ENCODE data around the gene CAP2. TPM values are rescaled to one million over a fixed set of nuclear protein-coding genes. Genes with fewer than 3 reads are reported as not detected.

The CAP2 gene
- total RNA-seq, 4 donors from 2014 or later: 1.4 to 2.9 (median 2.2) TPM

DNA sequence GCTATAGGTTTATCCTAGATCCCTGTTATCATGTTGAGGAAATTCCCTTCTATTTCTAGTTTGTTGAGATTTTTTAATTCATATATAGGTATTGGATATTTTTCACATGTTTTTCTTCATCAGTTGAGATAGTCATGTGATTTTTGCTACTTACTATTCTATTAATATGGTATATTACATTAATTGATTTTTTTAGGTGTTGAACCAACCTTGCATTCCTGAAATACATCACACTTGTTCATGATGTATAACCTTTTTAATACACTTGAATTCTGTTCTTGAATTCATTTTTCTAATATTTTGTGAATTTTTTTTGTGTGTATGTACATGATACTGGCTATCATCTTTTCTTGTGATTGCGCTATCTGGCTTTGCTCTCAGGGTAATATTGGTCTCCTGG is 25.5 kb upstream of the CAP2 start:
- WGBS: 97% methylated on average over 1 of the region's 1 CpG
- no peak for DNase-seq (ENCODE audit: low spot score in 2 of 2)
- Histone ChIP-seq H3K27me3 (no peaks in the 10 kb centered on the region), H3K9me3 (no peaks in the 10 kb centered on the region), H3K36me3 (no peaks in the 10 kb centered on the region), H3K27ac (no peak overlapping the region), H3K4me1 (no peaks in the 10 kb centered on the region), H3K4me3 (no peak overlapping the region)
- TF ChIP-seq, protein P1, sequence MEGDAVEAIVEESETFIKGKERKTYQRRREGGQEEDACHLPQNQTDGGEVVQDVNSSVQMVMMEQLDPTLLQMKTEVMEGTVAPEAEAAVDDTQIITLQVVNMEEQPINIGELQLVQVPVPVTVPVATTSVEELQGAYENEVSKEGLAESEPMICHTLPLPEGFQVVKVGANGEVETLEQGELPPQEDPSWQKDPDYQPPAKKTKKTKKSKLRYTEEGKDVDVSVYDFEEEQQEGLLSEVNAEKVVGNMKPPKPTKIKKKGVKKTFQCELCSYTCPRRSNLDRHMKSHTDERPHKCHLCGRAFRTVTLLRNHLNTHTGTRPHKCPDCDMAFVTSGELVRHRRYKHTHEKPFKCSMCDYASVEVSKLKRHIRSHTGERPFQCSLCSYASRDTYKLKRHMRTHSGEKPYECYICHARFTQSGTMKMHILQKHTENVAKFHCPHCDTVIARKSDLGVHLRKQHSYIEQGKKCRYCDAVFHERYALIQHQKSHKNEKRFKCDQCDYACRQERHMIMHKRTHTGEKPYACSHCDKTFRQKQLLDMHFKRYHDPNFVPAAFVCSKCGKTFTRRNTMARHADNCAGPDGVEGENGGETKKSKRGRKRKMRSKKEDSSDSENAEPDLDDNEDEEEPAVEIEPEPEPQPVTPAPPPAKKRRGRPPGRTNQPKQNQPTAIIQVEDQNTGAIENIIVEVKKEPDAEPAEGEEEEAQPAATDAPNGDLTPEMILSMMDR (IDR thresholded peaks at IDR 0.05): no peak
- no peak for TF ChIP-seq POLR2A (IDR thresholded peaks at IDR 0.05)
- no peak for TF ChIP-seq EP300 (IDR thresholded peaks at IDR 0.05)
- no peak for TF ChIP-seq POLR2AphosphoS5 (IDR thresholded peaks at IDR 0.05)

DNA sequence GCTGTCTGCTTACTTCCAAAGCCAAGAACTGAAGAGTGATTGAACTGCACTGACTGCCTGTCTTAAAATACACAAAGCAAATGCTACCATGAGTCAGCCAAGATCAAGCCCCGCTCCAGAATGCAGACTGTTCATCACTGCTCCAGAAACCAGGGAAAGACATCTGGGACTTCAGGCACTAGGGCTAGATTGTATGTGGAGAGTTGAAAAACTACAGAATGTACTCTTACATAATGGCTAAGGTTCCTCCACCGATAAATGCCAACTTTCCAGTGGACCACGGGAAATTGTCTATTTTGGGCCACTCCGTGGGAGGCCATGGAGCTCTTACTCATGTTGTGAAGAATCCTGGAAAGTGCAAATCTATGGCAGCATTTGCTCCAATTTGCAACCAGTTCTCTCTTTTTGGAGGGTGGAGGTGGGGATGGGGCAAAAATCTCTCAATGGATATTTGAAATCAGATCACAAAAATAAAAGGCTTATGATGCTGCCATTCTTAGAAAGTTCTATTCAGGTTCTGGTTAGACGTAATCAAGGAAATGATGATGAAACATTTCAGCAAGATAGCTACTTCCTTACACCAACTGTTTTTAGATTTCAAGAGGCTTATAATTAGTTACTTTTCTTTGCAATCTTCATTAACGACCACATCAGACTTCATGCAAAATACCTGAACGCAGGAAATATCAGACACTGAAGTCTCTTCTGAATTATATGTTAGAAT is 11.8 kb upstream of the CAP2 start:
- TF ChIP-seq, protein P1 (IDR thresholded peaks at IDR 0.05): no peak
- TF ChIP-seq POLR2A (IDR thresholded peaks at IDR 0.05) (no peak), EP300 (IDR thresholded peaks at IDR 0.05) (no peak), POLR2AphosphoS5 (IDR thresholded peaks at IDR 0.05) (no peak)
- Histone ChIP-seq H3K4me1 (no peaks in the 10 kb centered on the region), H3K4me3 (no peak overlapping the region), H3K36me3 (no peaks in the 10 kb centered on the region), H3K27me3 (no peaks in the 10 kb centered on the region), H3K27ac (no peak overlapping the region), H3K9me3 (no peaks in the 10 kb centered on the region)
- no peak for DNase-seq (ENCODE audit: low spot score in 2 of 2)
- WGBS: 62% methylated on average over 7 of the region's 7 CpGs

DNA sequence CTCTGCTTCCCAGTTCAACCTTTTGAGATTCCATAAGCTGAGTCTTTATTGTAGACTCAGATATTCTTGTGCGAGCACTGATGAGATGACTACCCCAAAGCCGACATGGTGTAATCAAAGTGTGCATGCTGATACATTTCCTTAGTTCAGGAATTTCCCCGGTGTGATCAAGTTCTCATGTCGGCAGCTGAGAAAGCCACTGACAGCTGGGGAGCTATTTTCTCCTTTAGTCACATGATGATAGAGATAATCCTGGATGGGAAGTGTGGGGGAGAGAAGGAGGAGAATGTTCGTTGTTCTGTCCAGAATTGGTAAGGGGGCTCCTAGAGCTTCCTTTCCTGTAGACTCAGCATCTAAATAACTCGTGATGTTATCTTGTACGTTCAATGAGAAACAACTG is 7.7 kb upstream of the CAP2 start:
- 43% methylated on average over 7 of the region's 7 CpGs for WGBS
- Histone ChIP-seq H3K4me3 (no peak overlapping the region), H3K9me3 (no peaks in the 10 kb centered on the region), H3K27me3 (no peaks in the 10 kb centered on the region), H3K4me1 (no peaks in the 10 kb centered on the region), H3K36me3 (no peaks in the 10 kb centered on the region), H3K27ac (no peak overlapping the region)
- DNase-seq (ENCODE audit: low spot score in 2 of 2): no peak
- TF ChIP-seq EP300 (IDR thresholded peaks at IDR 0.05) (no peak), POLR2AphosphoS5 (IDR thresholded peaks at IDR 0.05) (no peak), POLR2A (IDR thresholded peaks at IDR 0.05) (no peak)
- TF ChIP-seq, protein P1 (IDR thresholded peaks at IDR 0.05): no peak

DNA sequence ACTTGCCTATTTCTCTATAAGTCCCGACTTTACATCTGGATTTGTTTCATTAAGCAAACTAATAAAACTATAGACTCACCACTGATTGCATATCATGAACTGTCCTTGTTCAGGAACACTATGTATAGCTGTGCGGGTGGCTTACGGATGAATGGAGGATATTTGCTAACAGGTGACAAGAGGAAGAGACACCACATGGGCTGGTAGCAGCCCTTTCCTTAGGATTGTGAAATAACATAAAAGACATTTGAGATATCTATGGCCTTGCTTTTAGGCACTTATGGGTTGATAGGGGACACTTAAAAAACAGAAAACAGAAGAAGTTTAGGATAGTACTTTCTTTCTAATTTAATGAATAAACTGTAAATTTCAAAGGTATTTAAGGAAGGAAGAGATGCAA is 5.0 kb upstream of the CAP2 start:
- Histone ChIP-seq H3K27ac (no peak overlapping the region), H3K4me3 (no peak overlapping the region), H3K27me3 (no peaks in the 10 kb centered on the region), H3K9me3 (no peaks in the 10 kb centered on the region), H3K36me3 (no peaks in the 10 kb centered on the region), H3K4me1 (peaks cover 7% of the 10 kb centered on the region)
- no peak for DNase-seq (ENCODE audit: low spot score in 2 of 2)
- 59% methylated on average over 3 of the region's 3 CpGs for WGBS
- TF ChIP-seq, protein P1 (IDR thresholded peaks at IDR 0.05): no peak
- TF ChIP-seq POLR2AphosphoS5 (IDR thresholded peaks at IDR 0.05): no peak
- TF ChIP-seq POLR2A (IDR thresholded peaks at IDR 0.05): no peak
- no peak for TF ChIP-seq EP300 (IDR thresholded peaks at IDR 0.05)

DNA sequence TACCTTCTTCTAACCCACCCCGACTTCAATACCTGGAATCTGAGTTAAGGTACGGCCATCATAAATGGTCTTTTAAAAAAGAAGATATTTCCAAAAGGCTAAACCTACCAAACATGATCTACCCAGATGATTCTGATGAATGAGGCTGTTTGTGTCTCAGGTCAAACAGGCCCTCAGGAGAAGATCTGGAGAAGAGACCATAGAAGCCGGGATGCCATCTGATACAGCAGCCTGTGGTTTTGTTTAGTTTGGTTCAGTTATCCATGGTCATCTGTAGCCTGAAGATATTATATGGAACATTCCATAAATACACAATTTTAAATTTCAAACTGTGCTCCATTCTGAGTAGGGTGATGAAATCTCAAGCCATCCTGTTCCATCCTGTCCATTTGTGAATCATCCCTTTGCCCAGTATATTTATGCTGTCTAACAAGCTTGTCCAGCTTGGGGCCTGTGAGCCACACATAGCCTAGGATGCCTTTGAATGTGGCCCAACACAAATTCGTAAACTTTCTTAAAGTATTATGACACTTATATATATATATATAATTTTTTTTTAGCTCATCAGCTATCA is 4.0 kb upstream of the CAP2 start:
- Histone ChIP-seq H3K27me3 (no peaks in the 10 kb centered on the region), H3K4me1 (peaks cover 10% of the 10 kb centered on the region), H3K9me3 (no peaks in the 10 kb centered on the region), H3K27ac (no peak overlapping the region), H3K4me3 (no peak overlapping the region), H3K36me3 (no peaks in the 10 kb centered on the region)
- no peak for DNase-seq (ENCODE audit: low spot score in 2 of 2)
- no peak for TF ChIP-seq POLR2A (IDR thresholded peaks at IDR 0.05)
- no peak for TF ChIP-seq EP300 (IDR thresholded peaks at IDR 0.05)
- TF ChIP-seq, protein P1 (IDR thresholded peaks at IDR 0.05): no peak
- TF ChIP-seq POLR2AphosphoS5 (IDR thresholded peaks at IDR 0.05): no peak
- 90% methylated on average over 4 of the region's 4 CpGs for WGBS

All from suprapubic skin (tissue), 4 donors.